SK-MEL-5 (cell line): ENCODE measurements around the gene ISOC2. TPM values are rescaled to one million over a fixed set of nuclear protein-coding genes. Genes with fewer than 3 reads are reported as not detected.

Experiments
- DNase-seq: peaks from one replicate; pipeline ENCODE4 v3.0.0-alpha.2; 2016; ENCODE audit warnings: low read depth, low spot score
- in situ Hi-C: cut with HindIII; loops from 2 replicates; pipeline ENCODE4 v1.10.0; 2016; ENCODE audit warnings: low sequenced_read_pairs, high pct_unique_total_duplicates, low pct_unique_long_range_greater_than_20kb
- total RNA-seq: library from RNA; depleted of rRNA; stranded (reverse); fragments of >200 nt; shearing (Covaris generic); gene quantifications from 2 replicates; pipeline ENCODE4 v1.2.3, GENCODE V29; 2014

Gene ISOC2
- total RNA-seq, 1 experiment from 2014 or later, result 79.2 TPM

DNA sequence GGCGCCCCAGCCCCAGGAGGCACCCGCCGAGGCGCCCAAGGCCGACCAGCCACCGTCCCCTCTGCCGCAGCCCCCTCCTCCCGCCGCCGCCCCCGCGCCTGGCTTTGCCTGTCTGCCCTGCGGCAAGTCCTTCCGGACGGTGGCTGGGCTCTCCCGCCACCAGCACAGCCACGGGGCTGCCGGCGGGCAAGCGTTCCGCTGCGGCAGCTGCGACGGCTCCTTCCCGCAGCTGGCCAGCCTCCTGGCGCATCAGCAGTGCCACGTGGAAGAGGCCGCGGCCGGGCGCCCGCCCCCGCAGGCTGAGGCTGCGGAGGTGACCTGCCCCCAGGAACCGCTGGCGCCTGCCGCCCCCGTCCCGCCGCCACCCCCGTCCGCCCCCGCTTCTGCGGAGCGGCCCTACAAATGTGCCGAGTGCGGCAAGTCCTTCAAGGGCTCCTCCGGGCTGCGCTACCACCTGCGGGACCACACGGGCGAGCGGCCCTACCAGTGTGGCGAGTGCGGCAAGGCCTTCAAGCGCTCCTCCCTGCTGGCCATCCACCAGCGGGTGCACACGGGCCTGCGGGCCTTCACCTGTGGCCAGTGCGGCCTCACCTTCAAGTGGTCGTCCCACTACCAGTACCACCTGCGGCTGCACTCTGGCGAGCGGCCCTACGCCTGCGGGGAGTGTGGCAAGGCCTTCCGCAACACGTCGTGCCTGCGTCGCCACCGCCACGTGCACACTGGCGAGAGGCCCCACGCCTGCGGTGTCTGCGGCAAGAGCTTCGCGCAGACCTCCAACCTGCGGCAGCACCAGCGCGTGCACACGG lies 20.9 kb upstream of the ISOC2 start:
- DNase-seq, result no peak
- in situ Hi-C loops, result no loop called here

DNA sequence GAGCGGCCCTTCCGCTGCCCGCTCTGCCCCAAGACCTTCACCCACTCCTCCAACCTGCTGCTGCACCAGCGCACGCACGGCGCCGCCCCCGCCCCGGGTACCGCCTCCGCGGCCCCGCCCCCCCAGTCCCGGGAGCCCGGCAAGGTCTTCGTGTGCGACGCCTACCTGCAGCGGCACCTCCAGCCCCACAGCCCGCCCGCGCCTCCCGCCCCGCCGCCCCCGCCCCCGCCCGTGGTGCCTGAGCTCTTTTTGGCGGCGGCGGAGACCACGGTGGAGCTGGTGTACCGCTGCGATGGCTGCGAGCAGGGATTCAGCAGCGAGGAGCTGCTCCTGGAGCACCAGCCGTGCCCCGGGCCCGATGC lies 20.3 kb upstream of the ISOC2 start:
- DNase-seq, result no peak
- in situ Hi-C loops, result no loop called here

DNA sequence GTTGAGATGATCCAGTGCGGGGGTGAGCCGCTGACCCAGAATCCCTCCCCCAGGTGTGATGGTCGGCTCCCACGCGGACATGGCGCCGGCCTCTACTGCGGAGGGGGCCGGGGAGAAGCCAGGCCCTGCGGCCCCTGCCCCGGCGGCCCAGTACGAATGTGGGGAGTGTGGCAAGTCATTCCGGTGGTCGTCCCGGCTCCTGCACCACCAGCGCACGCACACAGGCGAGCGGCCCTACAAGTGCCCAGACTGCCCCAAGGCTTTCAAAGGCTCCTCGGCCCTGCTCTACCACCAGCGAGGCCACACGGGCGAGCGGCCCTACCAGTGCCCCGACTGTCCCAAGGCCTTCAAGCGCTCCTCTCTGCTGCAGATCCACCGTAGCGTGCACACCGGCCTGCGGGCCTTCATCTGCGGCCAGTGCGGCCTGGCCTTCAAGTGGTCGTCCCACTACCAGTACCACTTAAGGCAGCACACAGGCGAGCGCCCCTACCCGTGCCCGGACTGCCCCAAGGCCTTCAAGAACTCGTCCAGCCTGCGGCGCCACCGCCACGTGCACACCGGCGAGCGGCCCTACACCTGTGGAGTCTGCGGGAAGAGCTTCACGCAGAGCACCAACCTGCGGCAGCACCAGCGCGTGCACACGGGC lies 19.8 kb upstream of the ISOC2 start:
- DNase-seq, result no peak
- in situ Hi-C loops, result no loop called here

DNA sequence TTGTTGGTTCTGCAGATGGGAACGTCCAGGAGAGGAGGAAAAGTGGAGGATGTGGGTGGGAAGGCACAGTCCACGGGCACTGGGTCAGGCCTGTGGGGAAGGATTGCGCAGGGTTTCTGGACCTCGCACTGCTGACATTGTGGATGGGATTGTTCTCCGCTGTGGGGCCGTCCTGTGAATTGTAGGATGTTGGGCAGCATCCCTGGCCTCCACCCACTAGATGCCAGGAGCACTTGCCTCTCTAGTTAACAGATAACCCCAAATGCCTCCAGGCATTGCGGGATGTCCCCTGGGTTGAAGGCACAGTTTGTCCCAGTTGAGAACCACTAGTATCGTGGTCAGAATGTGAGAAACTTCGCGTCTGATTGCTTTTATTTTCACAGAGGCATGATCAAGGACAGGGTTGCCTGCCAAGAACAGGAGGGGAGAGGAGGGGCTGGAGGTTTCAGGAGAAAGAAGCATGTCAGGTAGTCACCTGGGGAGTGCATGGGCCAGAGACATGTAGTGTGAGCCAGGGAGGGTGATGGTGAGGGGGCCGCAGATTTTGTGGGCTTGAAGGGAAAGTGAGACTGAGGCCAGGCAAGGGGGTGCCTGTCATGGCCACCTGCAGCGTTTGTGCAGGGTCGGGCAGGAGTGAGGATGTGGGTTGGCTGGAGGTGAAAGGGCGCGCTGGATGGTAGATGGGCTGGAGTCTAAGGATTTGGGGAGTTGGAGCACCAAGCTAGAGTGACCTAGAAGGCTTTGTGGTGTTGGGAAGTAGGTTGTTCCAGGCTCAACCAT lies 18.2 kb upstream of the ISOC2 start:
- DNase-seq, result no peak
- in situ Hi-C loops, result no loop called here

DNA sequence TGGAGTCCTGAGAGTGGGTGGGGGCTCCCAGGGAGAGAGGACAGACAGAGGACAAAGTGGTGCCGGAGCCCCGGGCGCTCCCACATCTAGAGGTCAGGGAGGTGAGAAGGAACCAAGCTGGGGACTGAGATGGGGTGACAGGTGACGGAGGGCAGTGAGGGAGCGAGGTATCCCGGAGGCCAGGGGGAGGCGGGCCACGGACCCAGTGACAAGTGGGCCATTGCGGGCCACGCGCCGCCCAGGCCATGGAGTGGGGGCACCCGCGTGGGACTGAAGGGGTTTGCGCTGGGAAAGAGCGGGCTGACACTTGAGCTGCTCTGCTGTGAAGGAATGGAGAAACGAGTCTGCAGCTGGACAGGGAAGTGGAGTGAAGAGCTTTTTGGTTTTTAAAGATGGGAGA lies 17.6 kb upstream of the ISOC2 start:
- DNase-seq, result no peak
- in situ Hi-C loops, result no loop called here

DNA sequence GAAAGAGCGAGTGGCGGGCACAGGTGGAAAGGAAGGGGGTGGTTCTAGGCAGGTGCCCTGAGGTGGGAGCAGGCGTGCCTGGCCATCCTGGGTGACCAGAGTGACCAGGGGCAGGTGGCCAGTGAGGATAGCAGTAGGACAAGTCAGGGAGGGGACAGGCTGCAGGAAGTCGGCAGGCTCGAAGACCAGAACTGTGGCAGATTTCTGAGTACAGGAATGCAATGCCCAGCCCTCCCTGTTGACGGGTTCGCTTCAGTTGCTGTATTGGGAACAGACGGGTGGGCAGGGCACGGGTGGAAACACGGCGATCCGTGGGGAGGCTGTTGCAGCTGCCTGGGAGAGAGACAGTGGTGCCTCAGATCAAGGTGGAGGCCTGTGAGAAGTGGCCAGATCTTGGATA lies 16.9 kb upstream of the ISOC2 start:
- in situ Hi-C loops, result no loop called here
- DNase-seq, result no peak

DNA sequence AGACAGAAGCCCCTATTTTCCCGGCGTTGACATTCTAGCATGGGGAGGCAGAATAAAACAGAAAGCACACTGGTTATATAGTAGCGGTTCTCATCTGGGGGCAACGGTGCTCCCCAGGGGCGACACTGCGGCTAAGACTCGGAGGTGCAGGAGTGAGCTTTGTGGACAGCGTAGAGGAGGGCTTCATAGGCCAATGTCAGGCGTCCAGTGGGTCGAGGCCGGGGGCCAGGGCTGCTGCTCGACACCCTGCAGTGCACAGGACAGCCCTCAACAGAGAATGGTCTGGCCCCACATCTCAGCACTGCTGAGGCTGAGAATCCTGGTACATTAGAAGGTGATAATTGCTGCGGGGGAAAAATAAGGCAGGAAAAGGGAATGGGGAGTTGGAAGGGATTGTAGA lies 16.5 kb upstream of the ISOC2 start:
- in situ Hi-C loops, result no loop called here
- DNase-seq, result no peak

DNA sequence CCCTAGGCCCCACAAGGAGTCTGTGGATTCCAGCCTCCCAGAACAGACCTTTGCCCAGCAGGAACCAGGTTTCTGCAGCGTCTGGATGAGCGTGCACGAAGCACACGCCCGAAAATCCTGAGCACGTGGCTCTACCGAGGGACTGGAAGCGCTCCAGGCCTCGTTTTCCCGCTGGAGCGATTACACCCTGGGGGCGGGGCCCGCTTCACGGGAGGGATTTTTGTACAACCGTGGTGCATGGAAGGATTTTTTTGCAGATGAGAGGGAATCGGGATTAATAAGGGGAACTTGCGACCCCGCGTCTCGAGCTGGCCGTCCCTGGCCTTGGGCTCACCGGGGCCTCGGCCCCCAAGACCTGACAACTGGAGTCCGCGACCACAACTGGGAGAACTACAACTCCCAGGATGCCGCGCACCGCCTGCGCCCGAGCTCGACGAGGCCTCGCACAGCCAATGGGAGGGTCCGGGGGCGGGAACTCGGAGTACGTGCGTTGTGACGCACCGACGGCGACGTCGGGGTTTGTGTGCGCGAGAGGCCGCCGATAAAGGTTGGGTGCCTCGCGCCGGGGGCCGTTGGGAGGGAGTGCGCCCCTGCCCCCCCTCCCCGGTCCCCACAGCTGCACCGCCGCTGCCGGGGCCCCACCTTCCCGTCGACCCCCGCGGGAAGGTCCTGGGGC lies 14.8 kb upstream of the ISOC2 start, which contains the start of gene ZNF628:
ZNF628 (plus strand) TSS at position 518 of the 676 bp plus-strand sequence. CDS start 3,294 bp downstream, outside the sequence.
- in situ Hi-C loops, result no loop called here
- DNase-seq, result peak; percentile 97

DNA sequence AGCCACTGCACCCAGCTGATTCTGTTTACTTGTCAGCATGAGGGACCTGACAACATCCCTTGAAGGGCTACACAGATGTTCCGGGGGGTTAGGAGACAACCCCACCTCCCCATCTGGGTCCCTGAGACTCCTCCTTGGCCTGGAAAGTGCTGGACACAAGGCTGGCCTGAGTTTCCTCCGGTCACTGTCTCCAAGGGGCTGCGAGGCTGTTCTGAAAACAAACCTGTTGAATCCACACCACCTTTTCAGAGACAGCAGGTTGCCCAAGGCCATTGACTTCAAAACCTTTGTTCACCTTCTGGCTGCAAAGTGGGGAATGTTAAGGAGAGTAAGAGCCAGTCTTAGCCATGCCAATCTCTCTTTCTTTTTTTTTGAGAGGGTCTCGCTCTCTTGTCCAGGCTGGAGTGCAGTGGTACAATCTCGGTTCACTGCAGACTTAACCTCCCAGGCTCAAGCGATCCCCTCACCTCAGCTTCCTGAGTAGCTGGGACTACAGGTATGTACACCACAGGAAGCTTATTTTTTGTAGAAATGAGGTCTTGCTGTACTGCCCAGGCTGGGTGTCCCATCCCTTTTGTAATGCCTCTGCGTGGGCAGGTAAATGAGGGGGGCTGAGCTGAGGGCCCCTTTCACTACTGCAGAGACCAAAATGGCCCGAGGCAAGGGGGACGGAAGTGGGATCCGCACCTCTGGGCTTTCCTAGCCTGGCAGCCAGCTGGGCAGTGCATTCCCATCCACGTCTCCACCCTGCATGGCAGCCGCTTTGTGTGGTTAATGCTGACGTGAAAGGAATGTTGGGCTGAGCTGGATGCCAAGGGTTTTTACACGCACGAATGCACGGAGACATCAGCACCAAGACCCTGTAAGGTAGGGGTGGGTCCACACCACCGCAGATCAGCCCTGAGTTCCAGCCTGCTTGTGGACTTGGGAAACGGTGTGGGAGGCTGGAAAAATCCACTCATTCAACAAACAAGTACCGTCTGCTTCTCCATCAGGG lies 13.1 kb upstream of the ISOC2 start:
- DNase-seq, result no peak
- in situ Hi-C loops, result no loop called here

DNA sequence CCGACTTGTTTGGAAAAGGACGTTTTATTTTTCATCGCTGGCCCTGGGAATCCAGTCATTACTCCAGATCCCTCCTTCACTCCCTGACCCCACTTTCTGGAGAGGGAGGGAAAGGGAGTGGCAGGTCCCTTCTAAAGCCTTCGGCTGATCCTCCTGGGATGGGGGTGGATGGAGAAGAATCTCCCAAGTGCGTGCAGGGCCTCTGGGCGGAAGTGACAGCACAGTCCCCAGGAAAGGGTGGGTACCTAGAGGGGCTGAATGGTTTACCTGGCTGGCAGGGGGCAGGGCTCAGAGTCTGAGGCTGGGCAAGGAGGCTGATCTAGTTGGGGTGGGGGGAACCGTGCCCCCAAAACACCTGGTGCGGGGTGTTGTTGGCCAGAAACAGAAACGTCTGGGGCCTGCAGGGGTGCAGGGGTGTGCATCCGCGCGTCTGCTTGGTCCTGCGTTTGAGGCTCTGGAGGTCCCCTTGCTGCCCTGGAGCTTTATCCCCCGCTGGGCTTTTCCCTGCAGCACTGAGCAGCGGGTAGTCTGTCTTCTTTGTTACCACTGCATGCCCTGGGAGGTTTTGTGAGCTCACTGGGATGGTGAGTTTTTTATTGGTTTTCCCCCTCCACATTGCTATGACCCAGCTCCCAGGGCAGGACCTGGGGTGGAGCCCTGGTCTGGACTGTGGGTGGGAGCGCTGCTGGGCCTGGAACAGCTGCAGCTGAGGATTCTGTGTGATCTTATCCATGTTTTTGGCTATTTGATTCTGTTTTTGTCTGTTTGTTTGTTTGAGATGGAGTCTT lies 12.0 kb upstream of the ISOC2 start:
- no peak for DNase-seq
- in situ Hi-C loops, result no loop called here

DNA sequence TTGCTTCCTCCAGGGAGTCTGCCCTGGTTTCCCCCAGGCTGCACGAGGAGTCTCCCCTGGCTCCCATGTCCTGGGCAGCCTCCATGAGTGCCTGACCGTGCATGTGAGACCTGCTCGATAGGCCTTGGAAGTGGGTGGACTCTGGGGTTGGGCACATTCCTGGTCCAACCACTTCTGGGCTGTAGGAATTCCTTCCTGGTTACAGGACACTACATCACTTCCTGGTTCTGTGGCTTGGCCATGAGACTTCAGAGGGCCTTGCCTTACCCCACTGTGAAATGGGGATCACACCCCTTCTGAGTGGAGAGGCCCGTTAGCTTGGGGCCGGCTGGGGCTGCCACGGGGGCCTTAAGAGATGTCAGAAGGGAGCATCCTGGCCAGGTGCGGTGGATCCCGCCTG lies 11.0 kb upstream of the ISOC2 start:
- DNase-seq, result no peak
- in situ Hi-C loops, result no loop called here

DNA sequence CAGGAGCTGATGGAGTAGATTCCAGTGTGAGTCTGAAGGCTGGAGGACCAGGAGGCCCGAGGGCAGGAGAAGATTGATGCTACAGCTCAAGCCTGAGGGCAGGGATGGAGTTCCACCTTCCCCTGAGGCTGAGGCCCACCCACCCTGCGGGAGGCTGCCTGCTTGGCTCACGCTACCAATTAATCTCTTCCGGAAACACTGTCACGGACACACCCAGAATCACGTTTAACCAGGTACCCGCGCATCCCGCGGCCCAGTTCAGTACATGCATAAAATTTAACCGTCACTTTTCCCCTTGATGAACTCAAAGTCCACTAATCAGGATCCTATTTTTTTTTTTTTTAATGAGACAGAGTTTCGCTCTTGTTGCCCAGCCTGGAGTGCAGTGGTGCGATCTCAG lies 9.8 kb upstream of the ISOC2 start:
- DNase-seq, result no peak
- in situ Hi-C loops, result no loop called here

DNA sequence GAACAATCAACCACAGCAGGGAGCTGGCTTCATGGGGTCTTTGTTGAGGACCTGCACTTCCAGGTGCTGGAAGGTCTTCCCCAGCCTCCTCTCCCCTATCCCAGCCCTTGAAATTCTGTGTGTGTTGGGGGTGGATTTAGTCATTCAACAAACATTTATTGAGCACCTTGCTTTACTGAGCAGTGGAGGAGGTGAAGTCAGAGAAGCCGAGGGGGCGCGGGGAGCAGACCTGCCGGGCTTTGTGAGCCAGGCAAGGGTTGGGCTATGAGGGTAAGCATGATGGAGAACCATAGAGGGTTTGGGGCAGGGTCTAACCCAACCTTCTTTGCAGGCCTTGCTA lies 6.6 kb upstream of the ISOC2 start:
- no peak for DNase-seq
- in situ Hi-C loops, result no loop called here

DNA sequence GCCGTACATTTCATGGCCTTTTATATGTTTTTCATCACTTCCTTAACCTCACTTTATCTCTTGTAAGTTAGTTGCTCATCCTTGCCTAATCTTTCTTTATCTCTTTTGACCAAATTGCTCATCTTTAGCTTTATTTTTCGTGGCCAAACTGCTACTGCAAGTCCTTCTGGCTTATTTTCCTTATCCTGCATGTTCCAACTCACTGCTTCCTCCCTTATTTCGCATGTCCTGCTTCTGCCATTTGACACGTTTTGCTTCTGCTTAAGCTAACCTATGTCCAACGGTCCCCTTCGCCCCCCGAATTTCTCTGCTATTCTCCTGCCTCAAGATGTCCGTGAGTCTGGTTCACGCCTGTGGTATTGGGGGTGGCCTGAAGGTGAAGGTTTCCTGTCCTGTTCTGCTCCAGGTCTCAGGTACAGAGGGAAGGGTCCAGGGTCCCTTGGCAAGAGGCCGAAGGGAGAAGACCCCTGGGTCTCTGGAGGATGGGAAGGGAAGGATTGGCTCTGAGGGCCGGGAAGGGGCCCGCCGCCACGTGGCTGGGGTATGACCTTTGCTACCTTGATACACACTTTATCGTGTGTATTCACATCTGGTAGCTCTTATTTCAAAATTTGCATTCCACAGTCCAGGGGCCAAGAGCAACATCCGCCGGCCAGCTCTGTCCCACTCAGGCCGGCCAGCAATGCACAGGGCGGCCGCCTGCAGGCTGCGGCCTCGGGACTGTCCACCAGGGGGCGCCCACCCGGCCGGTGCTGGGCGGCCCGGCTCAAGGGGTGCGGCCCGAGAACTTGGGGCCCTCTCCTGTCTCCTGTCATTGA lies 6.0 kb upstream of the ISOC2 start:
- DNase-seq, result peak; percentile 35

DNA sequence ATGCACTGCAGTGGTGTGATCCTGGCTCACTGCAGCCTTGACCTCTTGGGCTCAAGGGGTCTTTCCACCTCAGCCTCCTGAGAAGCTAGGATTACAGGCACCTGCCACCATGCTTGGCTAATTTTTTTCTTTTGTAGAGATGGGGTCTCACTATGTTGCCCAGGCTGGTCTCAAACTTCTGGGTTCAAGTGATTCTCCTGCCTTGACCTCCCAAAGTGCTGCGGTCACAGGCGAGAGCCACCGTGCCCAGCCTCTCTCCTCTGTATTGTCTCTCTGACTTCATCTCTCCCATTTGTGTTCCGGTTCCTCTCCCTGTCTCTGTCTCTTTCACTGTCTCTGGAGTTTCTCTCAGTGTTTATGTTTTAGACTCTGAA lies 4.8 kb upstream of the ISOC2 start:
- in situ Hi-C loops, result no loop called here

More for the DNA sequence above, 6.0 kb upstream of the ISOC2 start:
- in situ Hi-C loops, result no loop called here

More for the DNA sequence above, 4.8 kb upstream of the ISOC2 start:
- no peak for DNase-seq
